Upper lobe of left lung (tissue), 6 donors: ENCODE data around the gene KLK3. TPM values are rescaled to one million over a fixed set of nuclear protein-coding genes. Genes with fewer than 3 reads are reported as not detected.

Source experiments
- ATAC-seq, 2 donors: fragments of 200-7000 bp; cut with Tn5 transposase; one replicate each; pipeline ENCODE4 v1.9.1; 2022; ENCODE audit warnings: mild to moderate bottlenecking in 2 of 2, moderate library complexity in 2 of 2; ENCODE audit not compliant: low FRiP score in 2 of 2
- DNase-seq, 2 donors: peaks; one replicate each; pipeline ENCODE4 v3.0.0-alpha.2; 2019 to 2020
- H3K27ac ChIP-seq, 4 donors: fragments of 200-600 bp; sonication (generic); one replicate each; pipeline ENCODE4 v1.5.1; 2016 to 2019
- H3K27me3 ChIP-seq, 4 donors: fragments of 200-600 bp; sonication (generic); one replicate each; pipeline ENCODE4 v1.5.1; 2017 to 2019
- H3K36me3 ChIP-seq, 4 donors: fragments of 200-600 bp; sonication (generic); one replicate each; pipeline ENCODE4 v1.5.1; 2016 to 2019
- H3K4me1 ChIP-seq, 4 donors: fragments of 200-600 bp; sonication (generic); one replicate each; pipeline ENCODE4 v1.5.1; 2018 to 2019
- H3K4me3 ChIP-seq, 4 donors: fragments of 200-600 bp; sonication (generic); one replicate each; pipeline ENCODE4 v1.5.1; 2017 to 2019; ENCODE audit warnings: mild to moderate bottlenecking in 2 of 4, moderate library complexity in 1 of 4
- H3K9me3 ChIP-seq, 4 donors: fragments of 200-600 bp; sonication (generic); one replicate each; pipeline ENCODE4 v1.5.1; 2018 to 2019
- CTCF ChIP-seq, 6 experiments: fragments of 450-650 bp in 4 of 6; fragments of 200-600 bp in 2 of 6; sonication (generic) in 2 of 6; IDR thresholded peaks; one replicate each; pipeline ENCODE4 v1.5.1; 2016 to 2019; ENCODE audit warnings: antibody characterized with exemption in 6 of 6
- EP300 ChIP-seq, 4 donors: sonication (generic); formaldehyde crosslinking; IDR thresholded peaks; one replicate each; pipeline ENCODE4 v1.5.1; 2017; ENCODE audit warnings: antibody characterized with exemption in 4 of 4, control low read depth in 2 of 4
- POLR2A ChIP-seq, 4 donors: fragments of 450-650 bp; IDR thresholded peaks; one replicate each; pipeline ENCODE4 v1.5.1; 2016 to 2017; ENCODE audit warnings: antibody characterized with exemption in 4 of 4, mild to moderate bottlenecking in 2 of 4
- POLR2AphosphoS5 ChIP-seq, 2 donors: sonication (generic); formaldehyde crosslinking; IDR thresholded peaks; one replicate each; pipeline ENCODE4 v1.5.1; 2017; ENCODE audit warnings: antibody characterized with exemption in 2 of 2
- WGBS, 2 donors: methylation state at CpG; one replicate each; pipeline ENCODE4 v1.1.5; 2017 to 2018; 5-methylcytosine and 5-hydroxymethylcytosine counted together
- total RNA-seq, 6 donors: library from RNA; depleted of rRNA in 4 of 6; stranded (reverse); fragments of >200 nt in 4 of 6; gene quantifications; one replicate each; pipeline versions ENCODE4 v1.1.0 to v1.2.1, GENCODE V29; 2016 to 2021
- donor health status: DM: no; HTN: no; CAD: no; lungs with moderate emphysema.
- donor health status: DM: no; HTN: yes; CAD: no; lungs with severe emphysema.

The KLK3 gene
- total RNA-seq, 6 donors from 2014 or later: 0.33 TPM; not detected in 5

DNA sequence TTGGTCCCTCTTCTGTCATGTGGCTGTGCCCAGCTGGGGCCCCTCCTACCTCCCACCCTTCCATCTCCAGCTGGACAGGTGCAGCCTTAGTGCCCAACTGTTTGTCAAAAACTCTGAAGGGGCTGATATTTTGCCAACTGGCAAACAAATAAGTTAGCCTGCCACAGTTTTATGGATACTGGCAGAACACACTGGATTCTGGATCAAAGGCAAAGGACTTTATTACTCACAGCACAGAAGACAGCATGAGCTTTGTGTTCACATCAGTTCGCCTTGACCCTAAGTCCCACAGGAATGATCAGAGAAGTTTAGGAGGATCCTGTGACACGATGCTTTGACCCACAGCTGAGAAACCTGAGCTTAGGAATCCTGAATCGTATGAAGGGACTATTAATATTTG, 34.9 kb downstream of the KLK3 start:
- H3K4me1 ChIP-seq: no peaks in the 10 kb centered on the region
- no peak for ATAC-seq
- H3K27ac ChIP-seq: no peak overlapping the region
- no peaks in the 10 kb centered on the region for H3K9me3 ChIP-seq
- H3K4me3 ChIP-seq: no peak overlapping the region
- no peak for DNase-seq
- 52 to 61% methylated on average over 3 of the region's 3 CpGs for WGBS, 2 donors
- TF ChIP-seq EP300 (IDR thresholded peaks at IDR 0.05) (no peak), CTCF (IDR thresholded peaks at IDR 0.05) (no peak), POLR2AphosphoS5 (IDR thresholded peaks at IDR 0.05) (no peak), POLR2A (IDR thresholded peaks at IDR 0.05) (no peak)
- H3K36me3 ChIP-seq: no peaks in the 10 kb centered on the region
- no peaks in the 10 kb centered on the region for H3K27me3 ChIP-seq

DNA sequence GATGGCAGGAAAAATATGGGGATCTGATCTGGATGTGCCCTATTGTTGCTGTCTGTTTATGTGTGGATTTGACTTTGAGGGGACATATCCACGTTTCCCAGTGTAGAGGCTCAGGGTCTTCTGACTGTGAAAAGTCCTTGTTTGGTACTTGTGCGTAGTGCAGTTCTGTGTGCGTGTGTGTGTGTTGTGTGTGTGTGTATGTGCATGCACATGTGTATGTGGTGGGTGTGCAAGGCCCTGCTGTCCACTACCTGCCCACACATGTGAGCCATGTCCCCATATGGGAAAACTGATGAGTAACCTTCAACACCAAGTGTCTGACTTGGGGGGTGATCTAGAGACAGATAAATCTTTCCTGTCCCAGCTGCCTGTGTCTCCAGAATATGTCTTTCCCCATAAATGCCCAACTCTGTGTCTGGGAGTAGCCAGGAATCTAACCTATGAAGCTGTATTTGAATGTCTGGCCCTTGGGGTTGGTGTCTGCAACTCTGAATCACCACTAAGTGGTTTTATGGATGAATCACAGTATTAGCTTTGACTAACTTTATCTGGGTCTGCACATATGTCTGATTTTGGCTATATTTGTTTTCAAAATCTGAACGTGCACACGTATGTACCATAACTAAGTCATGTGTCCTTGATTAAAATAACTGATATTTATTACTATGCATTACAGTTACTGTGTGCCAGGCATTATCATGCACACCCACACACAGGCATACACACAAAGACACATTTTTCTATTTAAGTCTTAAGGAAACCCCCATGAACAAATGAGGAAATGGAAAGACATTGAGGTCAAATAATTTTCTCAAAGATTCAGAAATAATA, 35.9 kb downstream of the KLK3 start:
- no peak for ATAC-seq
- H3K4me3 ChIP-seq: no peak overlapping the region
- no peaks in the 10 kb centered on the region for H3K36me3 ChIP-seq
- no peak for DNase-seq
- H3K27ac ChIP-seq: no peak overlapping the region
- TF ChIP-seq POLR2AphosphoS5 (IDR thresholded peaks at IDR 0.05) (no peak), EP300 (IDR thresholded peaks at IDR 0.05) (no peak), POLR2A (IDR thresholded peaks at IDR 0.05) (no peak), CTCF (IDR thresholded peaks at IDR 0.05) (no peak)
- H3K9me3 ChIP-seq: no peaks in the 10 kb centered on the region
- 40 to 50% methylated on average over 5 of the region's 5 CpGs for WGBS, 2 donors
- no peaks in the 10 kb centered on the region for H3K4me1 ChIP-seq
- H3K27me3 ChIP-seq: no peaks in the 10 kb centered on the region

DNA sequence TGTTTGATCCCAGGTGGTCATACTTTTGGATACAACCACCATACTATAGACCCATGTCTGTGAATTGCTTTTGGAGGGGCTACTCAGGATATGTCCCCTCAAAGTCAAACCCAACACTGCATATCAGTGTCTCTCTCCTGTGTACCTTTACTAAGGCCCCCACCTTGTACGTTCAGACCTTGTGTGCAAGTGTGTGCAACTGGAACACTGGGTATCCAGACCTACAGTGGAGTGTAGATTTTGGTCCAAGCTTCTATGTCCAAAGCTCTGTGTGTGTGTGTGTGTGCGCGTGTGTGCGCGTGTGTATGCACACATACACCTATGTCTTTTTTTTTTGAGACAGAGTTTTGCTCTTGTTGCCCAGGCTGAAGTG, 36.5 kb downstream of the KLK3 start:
- no peak for DNase-seq
- Histone ChIP-seq H3K4me1 (no peaks in the 10 kb centered on the region), H3K4me3 (no peak overlapping the region), H3K36me3 (no peaks in the 10 kb centered on the region), H3K27me3 (no peaks in the 10 kb centered on the region), H3K9me3 (no peaks in the 10 kb centered on the region), H3K27ac (no peak overlapping the region)
- no peak for ATAC-seq
- 85% methylated on average over 5 of the region's 5 CpGs for WGBS, 2 donors
- TF ChIP-seq POLR2A (IDR thresholded peaks at IDR 0.05) (no peak), EP300 (IDR thresholded peaks at IDR 0.05) (no peak), CTCF (IDR thresholded peaks at IDR 0.05) (no peak)

DNA sequence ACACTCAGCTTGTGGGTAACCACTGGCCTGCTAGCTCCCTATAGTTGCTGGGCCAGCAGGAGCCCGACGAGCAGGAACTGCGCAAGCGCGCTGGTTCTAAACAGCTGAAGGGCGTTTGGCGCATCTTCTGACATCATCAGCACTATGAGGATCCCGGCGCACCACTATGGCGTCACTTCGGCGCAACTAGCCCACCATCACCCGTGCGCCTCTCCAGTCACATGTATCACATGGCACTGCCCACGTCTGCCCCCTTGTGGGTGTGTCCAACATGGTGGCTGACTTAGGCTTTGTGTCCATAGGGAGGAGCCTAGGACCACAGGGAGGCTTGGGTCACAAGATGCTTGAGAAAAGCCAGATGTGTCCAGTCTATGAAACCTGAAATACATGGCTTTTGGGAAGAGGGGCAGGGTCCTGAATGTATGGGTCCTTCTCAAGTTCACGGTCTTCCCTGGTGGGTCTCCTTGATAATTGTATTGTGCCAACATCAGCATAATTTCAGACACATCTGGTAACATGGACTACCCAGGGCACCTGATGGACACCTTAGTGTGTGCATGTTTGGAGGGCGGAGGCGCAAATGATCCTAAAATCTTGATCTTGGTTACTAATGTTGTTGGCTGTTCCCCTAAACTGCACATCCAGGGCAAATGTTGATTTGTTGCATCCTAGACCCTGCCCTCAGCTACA, 38.5 kb downstream of the KLK3 start:
- 90 to 92% methylated on average over 18 of the region's 18 CpGs for WGBS, 2 donors
- ATAC-seq: no peak

More for the DNA sequence above, 38.5 kb downstream of the KLK3 start:
- Histone ChIP-seq H3K27ac (no peak overlapping the region), H3K9me3 (no peaks in the 10 kb centered on the region), H3K27me3 (no peaks in the 10 kb centered on the region), H3K4me1 (no peaks in the 10 kb centered on the region), H3K36me3 (no peaks in the 10 kb centered on the region), H3K4me3 (no peak overlapping the region)
- DNase-seq: no peak
- TF ChIP-seq POLR2AphosphoS5 (IDR thresholded peaks at IDR 0.05): no peak
- no peak for TF ChIP-seq POLR2A (IDR thresholded peaks at IDR 0.05)
- no peak for TF ChIP-seq CTCF (IDR thresholded peaks at IDR 0.05)
- no peak for TF ChIP-seq EP300 (IDR thresholded peaks at IDR 0.05)
